ENCODE measurements around the gene DSCAM.
A peak's percentile ranks its signal among the peaks of the same experiment; 100 is the strongest.

DSCAM gene

DNA sequence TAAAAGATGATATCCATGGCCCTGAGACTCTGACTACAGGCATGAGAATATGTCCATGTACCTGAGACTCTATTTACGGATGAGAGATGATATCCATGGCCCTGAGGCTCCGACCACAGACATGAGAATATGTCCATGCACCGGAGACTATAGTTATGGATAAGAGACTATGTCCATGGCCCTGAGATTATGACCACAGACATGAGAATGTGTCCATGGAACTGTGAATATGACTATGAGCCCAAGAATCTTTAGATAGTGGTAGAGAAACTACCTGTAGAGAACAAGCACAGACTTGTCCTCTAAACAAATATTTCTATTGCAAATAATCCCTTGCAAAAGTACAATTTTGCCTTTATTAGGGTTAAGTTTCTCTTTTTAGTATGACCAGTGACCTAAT, 716.5 kb downstream of the DSCAM start:
- TF ChIP-seq, protein P1, sequence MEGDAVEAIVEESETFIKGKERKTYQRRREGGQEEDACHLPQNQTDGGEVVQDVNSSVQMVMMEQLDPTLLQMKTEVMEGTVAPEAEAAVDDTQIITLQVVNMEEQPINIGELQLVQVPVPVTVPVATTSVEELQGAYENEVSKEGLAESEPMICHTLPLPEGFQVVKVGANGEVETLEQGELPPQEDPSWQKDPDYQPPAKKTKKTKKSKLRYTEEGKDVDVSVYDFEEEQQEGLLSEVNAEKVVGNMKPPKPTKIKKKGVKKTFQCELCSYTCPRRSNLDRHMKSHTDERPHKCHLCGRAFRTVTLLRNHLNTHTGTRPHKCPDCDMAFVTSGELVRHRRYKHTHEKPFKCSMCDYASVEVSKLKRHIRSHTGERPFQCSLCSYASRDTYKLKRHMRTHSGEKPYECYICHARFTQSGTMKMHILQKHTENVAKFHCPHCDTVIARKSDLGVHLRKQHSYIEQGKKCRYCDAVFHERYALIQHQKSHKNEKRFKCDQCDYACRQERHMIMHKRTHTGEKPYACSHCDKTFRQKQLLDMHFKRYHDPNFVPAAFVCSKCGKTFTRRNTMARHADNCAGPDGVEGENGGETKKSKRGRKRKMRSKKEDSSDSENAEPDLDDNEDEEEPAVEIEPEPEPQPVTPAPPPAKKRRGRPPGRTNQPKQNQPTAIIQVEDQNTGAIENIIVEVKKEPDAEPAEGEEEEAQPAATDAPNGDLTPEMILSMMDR (IDR thresholded peaks at IDR 0.05; ENCODE audit: low read depth, low read length), result no peak
- no peak for DNase-seq (ENCODE audit: low read depth in 2 of 2)
- H3K4me3 ChIP-seq (replicated peaks in 1 of 2; ENCODE audit: low read depth in 2 of 2, low read length in 2 of 2), result no peak overlapping the region

DNA sequence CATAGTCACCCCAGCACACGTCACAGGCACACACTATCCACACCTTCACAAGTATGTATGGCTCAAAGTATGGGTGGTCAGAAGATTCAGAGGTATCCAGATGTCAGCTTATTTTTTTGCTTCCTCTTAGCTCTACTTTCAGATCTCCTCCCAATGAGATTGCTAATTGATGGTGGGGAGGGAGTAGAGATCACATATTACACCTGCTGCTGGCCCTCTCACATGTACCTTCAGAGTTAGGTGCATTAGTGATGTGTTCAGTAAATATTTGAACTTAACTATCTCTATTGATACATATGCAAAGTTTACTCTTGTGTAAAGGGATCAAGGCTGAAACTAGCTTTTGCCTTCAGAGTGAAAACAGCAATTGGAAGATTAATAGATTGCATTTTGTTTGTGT, 717.1 kb downstream of the DSCAM start:
- DNase-seq (ENCODE audit: low read depth in 2 of 2), result no peak
- TF ChIP-seq, protein P1 (IDR thresholded peaks at IDR 0.05; ENCODE audit: low read depth, low read length), result no peak
- no peak overlapping the region for H3K4me3 ChIP-seq (replicated peaks in 1 of 2; ENCODE audit: low read depth in 2 of 2, low read length in 2 of 2)

DNA sequence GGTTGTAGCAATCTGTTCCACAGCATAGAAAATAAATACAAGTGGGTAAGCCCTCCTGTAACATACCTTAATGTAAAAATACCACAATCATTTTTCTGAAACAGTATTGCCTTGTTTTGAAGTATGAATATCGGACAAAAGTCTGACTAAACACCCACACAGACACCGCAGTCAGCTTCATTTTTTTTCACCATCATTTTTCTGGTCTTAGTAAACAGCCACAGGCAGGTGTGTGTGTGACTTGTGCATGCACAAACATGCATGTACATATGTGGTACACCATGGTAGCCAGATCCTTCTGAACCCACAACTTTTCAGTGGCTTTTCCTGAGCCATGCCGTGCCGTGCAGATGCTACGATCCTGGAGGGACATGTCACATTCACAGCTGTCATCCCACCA, 718.1 kb downstream of the DSCAM start:
- no peak overlapping the region for H3K4me3 ChIP-seq (replicated peaks in 1 of 2; ENCODE audit: low read depth in 2 of 2, low read length in 2 of 2)
- TF ChIP-seq, protein P1 (IDR thresholded peaks at IDR 0.05; ENCODE audit: low read depth, low read length), result no peak
- DNase-seq (ENCODE audit: low read depth in 2 of 2), result no peak

GRCh38 chr21:40120940-40121575, 725.9 kb downstream of the DSCAM start:
- DNase-seq (ENCODE audit: low read depth in 2 of 2), result peak; percentile 8 to 31
- TF ChIP-seq, protein P1 (IDR thresholded peaks at IDR 0.05; ENCODE audit: low read depth, low read length), result peak; percentile 59
- H3K4me3 ChIP-seq (replicated peaks in 1 of 2; ENCODE audit: low read depth in 2 of 2, low read length in 2 of 2), result no peak overlapping the region

- H3K4me3 ChIP-seq (replicated peaks in 1 of 2; ENCODE audit: low read depth in 2 of 2, low read length in 2 of 2), result no peak overlapping the region
- TF ChIP-seq, protein P1 (IDR thresholded peaks at IDR 0.05; ENCODE audit: low read depth, low read length), result no peak
- DNase-seq (ENCODE audit: low read depth in 2 of 2), result no peak
Observed at GRCh38 chr21:40118527-40118926, 728.4 kb downstream of the DSCAM start.

DNA sequence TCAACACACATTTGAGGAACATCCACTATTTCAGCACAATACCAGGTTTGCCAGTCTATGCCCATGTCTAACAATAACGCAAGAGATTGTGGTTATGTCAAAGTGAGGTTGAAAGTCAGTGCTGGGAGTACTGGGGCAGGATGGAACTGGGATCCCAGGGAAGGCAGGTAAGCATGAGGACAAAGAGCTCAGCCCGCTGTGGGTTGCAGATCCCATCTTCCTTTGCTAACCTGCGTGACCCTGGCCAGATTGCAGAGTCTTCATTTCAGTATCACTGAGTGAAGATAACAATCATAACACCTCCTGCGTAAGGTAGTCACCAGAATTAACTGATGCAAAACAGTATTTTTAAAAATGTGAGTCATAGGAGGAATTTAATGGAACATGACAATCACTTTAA, 729.7 kb downstream of the DSCAM start:
- H3K4me3 ChIP-seq (replicated peaks in 1 of 2; ENCODE audit: low read depth in 2 of 2, low read length in 2 of 2), result no peak overlapping the region
- no peak for DNase-seq (ENCODE audit: low read depth in 2 of 2)
- TF ChIP-seq, protein P1 (IDR thresholded peaks at IDR 0.05; ENCODE audit: low read depth, low read length), result no peak

DNA sequence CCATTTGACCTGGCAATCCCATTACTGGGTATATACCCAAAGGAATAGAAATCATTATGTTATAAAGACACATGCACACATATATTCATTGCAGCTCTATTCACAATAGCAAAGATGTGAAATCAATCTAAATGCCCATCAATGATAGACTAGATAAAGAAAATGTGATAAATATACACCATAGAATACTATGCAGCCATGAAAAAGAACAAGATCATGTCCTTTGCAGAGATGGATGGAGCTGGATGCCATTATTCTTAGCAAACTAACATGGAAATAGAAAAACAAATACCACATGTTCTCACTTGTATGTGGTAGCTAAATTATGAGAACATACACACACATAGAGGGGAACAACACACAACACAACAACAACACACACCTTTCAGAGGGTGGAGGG, 731.2 kb downstream of the DSCAM start:
- no peak for DNase-seq (ENCODE audit: low read depth in 2 of 2)
- H3K4me3 ChIP-seq (replicated peaks in 1 of 2; ENCODE audit: low read depth in 2 of 2, low read length in 2 of 2), result no peak overlapping the region
- TF ChIP-seq, protein P1 (IDR thresholded peaks at IDR 0.05; ENCODE audit: low read depth, low read length), result no peak
